Naive thymus-derived CD4-positive, alpha-beta T cell (primary cell): ENCODE data around the gene NCLN. TPM values are rescaled to one million over a fixed set of nuclear protein-coding genes. Genes with fewer than 3 reads are reported as not detected.

Experiments
- ATAC-seq: fragments of 150-1000 bp; cut with Tn5 transposase; 2 replicates; pipeline ENCODE4 v1.10.0; 2021; ENCODE audit warnings: mild to moderate bottlenecking, moderate library complexity
- CTCF ChIA-PET: fragments of 350-600 bp; sonication (Branson Sonifier 250); formaldehyde crosslinking; loops from one replicate; lab custom pipeline; 2021; ENCODE audit warnings: antibody characterized with exemption; lab: Charles Lee
- POLR2A ChIA-PET: fragments of 350-600 bp; sonication (Branson Sonifier 250); formaldehyde crosslinking; loops from one replicate; lab custom pipeline; 2021; ENCODE audit warnings: antibody characterized with exemption, inconsistent platforms; lab: Charles Lee
- DNase-seq, 9 donors: peaks; one replicate each; pipeline versions ENCODE4 v3.0.0 to v3.0.0-alpha.2; 2020 to 2022; ENCODE audit warnings: mixed read lengths in 1 of 9
- H3K27ac ChIP-seq: one replicate; pipeline ENCODE4 v1.7.0; 2013; ENCODE audit warnings: mild to moderate bottlenecking, low read depth, low read length, moderate library complexity
- H3K27me3 ChIP-seq, 2 donors: one replicate each; pipeline ENCODE4 v1.7.0; 2013; ENCODE audit warnings: low read length in 2 of 2, mild to moderate bottlenecking in 2 of 2, moderate library complexity in 2 of 2; ENCODE audit not compliant: control insufficient read depth in 2 of 2, insufficient read depth in 2 of 2
- H3K36me3 ChIP-seq, 3 experiments: 1 replicate in 2 of 3; 2 replicates in 1 of 3; pipeline ENCODE4 v1.7.0; 2013; ENCODE audit warnings: low read length in 3 of 3, mild to moderate bottlenecking in 3 of 3, moderate library complexity in 1 of 3; ENCODE audit not compliant: insufficient read depth in 3 of 3, control insufficient read depth in 2 of 3
- H3K4me1 ChIP-seq, 2 donors: one replicate each; pipeline ENCODE4 v1.7.0; 2013; ENCODE audit warnings: low read length in 2 of 2, mild to moderate bottlenecking in 2 of 2, moderate library complexity in 1 of 2; ENCODE audit not compliant: control insufficient read depth in 2 of 2, insufficient read depth in 2 of 2
- H3K4me3 ChIP-seq: 2 replicates; pipeline ENCODE4 v1.7.0; 2013; ENCODE audit warnings: mild to moderate bottlenecking, low read length
- H3K9me3 ChIP-seq, 3 experiments: 1 replicate in 2 of 3; 2 replicates in 1 of 3; pipeline ENCODE4 v1.7.0; 2013; ENCODE audit warnings: low read length in 3 of 3; ENCODE audit not compliant: control insufficient read depth in 2 of 3
- H3K27ac Mint-ChIP-seq, 9 donors: one replicate each; pipeline ENCODE4 v1.8.0; 2020 to 2022; ENCODE audit warnings: mixed read lengths in 9 of 9, mild to moderate bottlenecking in 8 of 9, moderate library complexity in 5 of 9, inconsistent platforms in 2 of 9
- H3K27me3 Mint-ChIP-seq, 5 donors: one replicate each; pipeline ENCODE4 v1.8.0; 2021 to 2022; ENCODE audit warnings: mixed read lengths in 5 of 5, mild to moderate bottlenecking in 1 of 5
- H3K36me3 Mint-ChIP-seq, 5 donors: one replicate each; pipeline ENCODE4 v1.8.0; 2020 to 2022; ENCODE audit warnings: mixed read lengths in 5 of 5, mild to moderate bottlenecking in 3 of 5, inconsistent platforms in 1 of 5
- H3K4me1 Mint-ChIP-seq, 7 donors: one replicate each; pipeline ENCODE4 v1.8.0; 2020 to 2022; ENCODE audit warnings: mixed read lengths in 7 of 7, mild to moderate bottlenecking in 3 of 7, inconsistent platforms in 1 of 7
- H3K4me3 Mint-ChIP-seq, 10 donors: one replicate each; pipeline ENCODE4 v1.8.0; 2020 to 2022; ENCODE audit warnings: mild to moderate bottlenecking in 10 of 10, mixed read lengths in 10 of 10, moderate library complexity in 6 of 10, inconsistent platforms in 2 of 10
- H3K9me3 Mint-ChIP-seq, 11 donors: one replicate each; pipeline ENCODE4 v1.8.0; 2020 to 2022; ENCODE audit warnings: mixed read lengths in 11 of 11, mild to moderate bottlenecking in 4 of 11, inconsistent platforms in 1 of 11, moderate library complexity in 1 of 11
- intact Hi-C, 2 donors: fragments of 100-400 bp; cut with micrococcal nuclease; formaldehyde crosslinking; loops; one replicate each; pipeline ENCODE4 v1.15.1; 2023
- polyA plus RNA-seq, 2 donors: library from polyadenylated mRNA; unstranded; fragments of 300-500 nt; fragmentation: Illumina TruSeq; gene quantifications; one replicate each; pipeline ENCODE4 v1.2.3, GENCODE V29; 2021
- total RNA-seq, 6 experiments: library from RNA in 5 of 6; stranded (reverse) in 5 of 6; gene quantifications; 1 replicate in 5 of 6; 2 replicates in 1 of 6; pipeline ENCODE4 v1.2.3 and lab custom pipeline; 2021 to 2026

NCLN gene
- total and polyA plus RNA-seq, 7 experiments from 2014 or later, result 19.9 to 64.7 (median 51.7) TPM

- Histone ChIP-seq H3K27me3 (no peaks in the 10 kb centered on the region), H3K36me3 (peaks cover 0 to 73% (median 0%) of the 10 kb centered on the region in 3 experiments), H3K4me1 (no peaks in the 10 kb centered on the region), H3K27ac (no peak overlapping the region), H3K4me3 (no peak overlapping the region), H3K9me3 (no peaks in the 10 kb centered on the region)
- Mint-ChIP-seq H3K4me3 (no peak overlapping the region), H3K4me1 (peaks cover 0 to under 1% (median 0%) of the 10 kb centered on the region in 7 donors), H3K27ac (no peak overlapping the region), H3K27me3 (no peaks in the 10 kb centered on the region), H3K36me3 (peaks cover 0 to 4% (median 0%) of the 10 kb centered on the region in 5 donors), H3K9me3 (peaks cover 0 to 1% (median 0%) of the 10 kb centered on the region in 11 donors)
- DNase-seq, result no peak
- ChIA-PET POLR2A (interaction anchor here (1.6 kb wide), 1 partner anchor 18 kb away, joined by 4 read pairs; no protein-coding TSS in a partner anchor), CTCF (no interaction called here)
- intact Hi-C loops, result no loop called here
- no peak for ATAC-seq
Measured at GRCh38 chr19:3204646-3205275, 19.0 kb downstream of the NCLN start.

DNA sequence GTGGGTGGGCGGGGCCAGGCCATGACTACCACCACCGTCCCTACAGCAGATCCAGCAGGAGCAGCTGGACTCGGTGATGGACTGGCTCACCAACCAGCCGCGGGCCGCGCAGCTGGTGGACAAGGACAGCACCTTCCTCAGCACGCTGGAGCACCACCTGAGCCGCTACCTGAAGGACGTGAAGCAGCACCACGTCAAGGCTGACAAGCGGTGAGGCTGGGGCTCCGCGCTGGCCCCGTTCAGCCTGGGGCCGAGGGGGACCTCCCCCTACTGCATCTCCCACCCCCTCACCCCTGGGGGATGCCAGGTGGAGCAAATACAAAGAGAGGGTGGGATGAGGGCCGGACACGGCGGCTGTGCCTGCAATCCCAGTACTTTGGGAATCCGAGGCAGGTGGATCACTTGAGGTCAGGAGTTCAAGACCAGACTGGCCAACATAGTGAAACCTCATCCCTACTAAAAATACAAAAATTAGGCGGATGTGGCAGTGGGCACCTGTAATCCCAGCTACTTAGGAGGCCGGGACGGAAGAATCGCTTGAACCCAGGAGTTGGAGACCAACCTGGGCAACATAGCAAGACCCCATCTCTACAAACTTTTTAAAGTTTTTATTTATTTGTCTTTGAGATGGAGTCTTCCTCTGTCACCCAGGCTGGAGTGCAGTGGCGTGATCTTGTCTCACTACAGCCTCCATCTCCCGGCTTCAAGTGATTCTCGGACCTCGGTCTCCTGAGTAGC is 20.7 kb downstream of the NCLN start:
- no peaks in the 10 kb centered on the region for H3K27me3 ChIP-seq
- Mint-ChIP-seq H3K4me3 (no peak overlapping the region), H3K27me3 (no peaks in the 10 kb centered on the region), H3K9me3 (peaks cover 0 to 1% (median 0%) of the 10 kb centered on the region in 11 donors), H3K36me3 (peaks cover 0 to 4% (median 0%) of the 10 kb centered on the region in 5 donors), H3K27ac (no peak overlapping the region), H3K4me1 (peaks cover 0 to 4% (median 0%) of the 10 kb centered on the region in 7 donors)
- H3K9me3 ChIP-seq, result no peaks in the 10 kb centered on the region
- DNase-seq, result no peak
- H3K4me3 ChIP-seq, result no peak overlapping the region
- H3K27ac ChIP-seq, result no peak overlapping the region
- peaks cover 0 to 65% (median 0%) of the 10 kb centered on the region in 3 experiments for H3K36me3 ChIP-seq
- CTCF ChIA-PET, result interaction anchor here (1.5 kb wide), 1 partner anchor 256 kb away, joined by 4 read pairs; no protein-coding TSS in a partner anchor
- H3K4me1 ChIP-seq, result no peaks in the 10 kb centered on the region
- ATAC-seq, result no peak
- intact Hi-C loops, result no loop called here
- POLR2A ChIA-PET, result no interaction called here

- intact Hi-C loops, result no loop called here
- Mint-ChIP-seq H3K4me3 (no peak overlapping the region), H3K27me3 (no peaks in the 10 kb centered on the region), H3K4me1 (peaks cover 0 to 4% (median 0%) of the 10 kb centered on the region in 7 donors), H3K9me3 (peaks cover 0 to 1% (median 0%) of the 10 kb centered on the region in 11 donors), H3K27ac (no peak overlapping the region), H3K36me3 (peaks cover 0 to 4% (median 0%) of the 10 kb centered on the region in 5 donors)
- DNase-seq (no peak), ATAC-seq (no peak)
- H3K36me3 ChIP-seq, result peaks cover 0 to 54% (median 0%) of the 10 kb centered on the region in 3 experiments
- no peaks in the 10 kb centered on the region for H3K4me1 ChIP-seq
- POLR2A ChIA-PET, result no interaction called here
- no peaks in the 10 kb centered on the region for H3K27me3 ChIP-seq
- no peaks in the 10 kb centered on the region for H3K9me3 ChIP-seq
- no peak overlapping the region for H3K4me3 ChIP-seq
- no peak overlapping the region for H3K27ac ChIP-seq
- CTCF ChIA-PET, result interaction anchor here (1.5 kb wide), 1 partner anchor 257 kb away, joined by 4 read pairs; no protein-coding TSS in a partner anchor
Measured at GRCh38 chr19:3207461-3208242, 21.9 kb downstream of the NCLN start.

DNA sequence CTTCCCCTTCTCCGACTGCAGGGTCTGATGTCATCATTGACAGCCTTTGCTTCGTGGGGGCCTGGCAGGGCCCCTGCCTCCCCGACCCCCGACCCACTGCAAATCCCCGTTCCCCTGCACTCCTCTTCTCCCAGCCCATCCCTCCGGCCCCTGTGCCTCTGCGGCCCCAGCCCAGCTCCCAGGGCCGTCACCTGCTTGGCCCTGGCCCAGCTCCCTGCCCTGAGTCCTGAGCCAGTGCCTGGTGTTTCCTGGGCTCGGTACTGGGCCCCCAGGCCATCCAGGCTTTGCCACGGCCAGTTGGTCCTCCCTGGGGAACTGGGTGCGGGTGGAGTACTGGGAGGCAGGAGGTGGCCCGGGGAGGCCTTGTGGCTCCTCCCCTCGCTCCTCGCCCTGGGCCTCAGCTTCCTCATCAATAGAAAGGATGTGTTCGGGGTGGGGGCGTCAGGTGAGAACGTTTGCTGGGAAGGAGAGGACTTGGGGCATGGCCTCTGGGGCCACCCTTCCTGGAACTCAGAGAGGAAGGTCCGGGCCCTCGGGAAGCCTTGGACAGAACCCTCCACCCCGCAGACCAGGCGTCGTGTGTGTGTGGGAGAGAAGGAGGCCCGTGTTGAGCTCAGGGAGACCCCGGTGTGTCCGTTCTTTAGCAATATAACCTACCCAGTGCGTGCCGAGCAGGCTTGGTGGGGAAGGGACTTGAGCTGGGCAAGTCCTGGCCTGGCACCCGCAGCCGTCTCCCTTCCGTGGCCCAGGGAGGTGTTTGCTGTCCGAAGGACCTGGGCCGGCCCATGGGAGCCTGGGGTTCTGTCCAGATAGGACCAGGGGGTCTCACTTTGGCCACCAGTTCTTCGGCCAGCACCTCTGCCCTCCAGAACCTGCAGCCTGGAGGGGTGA is 22.8 kb downstream of the NCLN start:
- intact Hi-C loops, result no loop called here
- H3K4me3 ChIP-seq, result no peak overlapping the region
- no peaks in the 10 kb centered on the region for H3K27me3 ChIP-seq
- peaks cover 0 to 49% (median 0%) of the 10 kb centered on the region in 3 experiments for H3K36me3 ChIP-seq
- no peak for DNase-seq
- Mint-ChIP-seq H3K27ac (no peak overlapping the region), H3K4me3 (no peak overlapping the region), H3K9me3 (no peaks in the 10 kb centered on the region), H3K4me1 (peaks cover 0 to 4% (median 0%) of the 10 kb centered on the region in 7 donors), H3K27me3 (no peaks in the 10 kb centered on the region), H3K36me3 (peaks cover 0 to 4% (median 0%) of the 10 kb centered on the region in 5 donors)
- no peak for ATAC-seq
- H3K4me1 ChIP-seq, result no peaks in the 10 kb centered on the region
- POLR2A ChIA-PET, result no interaction called here
- no peak overlapping the region for H3K27ac ChIP-seq
- CTCF ChIA-PET, result no interaction called here
- H3K9me3 ChIP-seq, result no peaks in the 10 kb centered on the region

DNA sequence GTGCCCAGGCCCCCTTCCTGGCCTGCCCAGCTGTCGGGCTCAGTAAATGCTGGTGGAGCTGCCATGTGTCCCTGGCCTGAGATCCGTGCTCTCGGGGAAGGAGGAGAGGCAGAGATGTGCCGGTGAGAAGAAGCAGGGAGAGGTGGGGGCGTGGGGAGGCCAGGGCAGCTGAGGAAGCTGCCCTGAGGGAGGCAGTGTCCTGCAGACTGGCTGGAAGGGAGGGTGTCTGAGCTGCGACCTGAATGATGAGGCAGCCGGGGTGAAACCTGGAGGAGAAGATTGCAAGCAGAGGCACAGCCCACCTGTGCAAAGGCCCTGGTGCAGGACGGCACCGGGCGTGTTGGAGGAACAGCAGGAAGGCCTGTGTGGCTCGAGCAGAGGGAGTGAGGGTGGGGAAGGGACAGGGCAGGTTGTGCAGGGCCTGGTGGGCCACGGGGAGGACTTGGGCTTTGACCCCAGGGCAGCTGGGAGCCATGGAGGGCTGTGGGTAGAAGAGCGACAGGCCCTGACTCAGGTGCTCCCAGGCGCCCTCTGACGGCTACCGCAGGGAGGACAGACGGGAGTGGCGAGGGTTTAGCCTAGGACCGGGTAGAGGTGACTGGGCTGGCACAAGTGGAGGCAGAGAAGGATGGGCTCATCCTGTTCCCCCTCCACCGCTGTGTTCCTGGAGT is 24.8 kb downstream of the NCLN start:
- peaks cover 0 to 2% (median 0%) of the 10 kb centered on the region in 5 donors for H3K36me3 Mint-ChIP-seq
- H3K4me1 Mint-ChIP-seq, result peaks cover 0 to 4% (median 0%) of the 10 kb centered on the region in 7 donors
- ATAC-seq, result peak; percentile 91
- CTCF ChIA-PET, result interaction anchor here (0.7 to 0.9 kb wide), 3 partner anchors 13 to 318 kb away, joined by 3 read pairs; no protein-coding TSS in a partner anchor
- H3K36me3 ChIP-seq, result peaks cover 0 to 30% (median 0%) of the 10 kb centered on the region in 3 experiments
- DNase-seq, result peak; percentile 30 to 72 (median 58)
- H3K27ac Mint-ChIP-seq, result peak overlapping the region in 2 of 9 donors; percentile 25 to 55
- no peak overlapping the region for H3K4me3 Mint-ChIP-seq
- no peaks in the 10 kb centered on the region for H3K9me3 ChIP-seq
- H3K4me3 ChIP-seq, result no peak overlapping the region
- intact Hi-C loops, result loop anchor here (1.0 kb wide), 1 partner anchor 248 kb away; no protein-coding TSS in a partner anchor
- no peaks in the 10 kb centered on the region for H3K27me3 Mint-ChIP-seq
- POLR2A ChIA-PET, result interaction anchor here (0.5 to 1.0 kb wide), 4 partner anchors 24 to 740 kb away, joined by 3 to 4 read pairs (median 3); partner anchors contain the start of gene NCLN
- no peaks in the 10 kb centered on the region for H3K4me1 ChIP-seq
- no peaks in the 10 kb centered on the region for H3K9me3 Mint-ChIP-seq
- H3K27ac ChIP-seq, result no peak overlapping the region
- H3K27me3 ChIP-seq, result no peaks in the 10 kb centered on the region
